ENCODE measurements around the gene MAP4K2. TPM values are rescaled to one million over a fixed set of nuclear protein-coding genes. Genes with fewer than 3 reads are reported as not detected.

Gene MAP4K2
- total RNA-seq, 3 donors from 2014 or later: 42.2 to 51.5 (median 43.7) TPM

Other genes with a start within 250 kb of the MAP4K2 start
- gene SLC22A11, start 247.3 kb downstream of the MAP4K2 start, total RNA-seq: not detected
- gene SLC22A12, start 212.0 kb downstream of the MAP4K2 start, total RNA-seq: not detected
- gene NRXN2, start 80.0 kb downstream of the MAP4K2 start, total RNA-seq: 1 to 10 TPM in 1 of 3 donors, under 1 TPM in 2; 0.16 to 1.0 (median 0.71) TPM
- 1 to 10 TPM; 2.6 to 3.7 (median 2.9) TPM for gene RASGRP2, start 59.1 kb downstream of the MAP4K2 start, total RNA-seq
- 1 to 10 TPM; 1.7 to 2.7 (median 2.1) TPM for gene PYGM, start 43.2 kb downstream of the MAP4K2 start, total RNA-seq
- gene SF1, start 24.7 kb downstream of the MAP4K2 start, total RNA-seq: 100 to 1,000 TPM; 549 to 586 (median 553) TPM
- gene MEN1, start 7.3 kb upstream of the MAP4K2 start, total RNA-seq: 10 to 100 TPM; 50.7 to 61.2 (median 53.6) TPM
- gene CDC42BPG, start 41.4 kb upstream of the MAP4K2 start, total RNA-seq: under 1 TPM; 0.13 to 0.33 (median 0.18) TPM
- 100 to 1,000 TPM in 2 of 3 donors, 10 to 100 TPM in 1; 86.3 to 121 (median 108) TPM for gene EHD1, start 75.4 kb upstream of the MAP4K2 start, total RNA-seq
- gene ATG2A, start 114.0 kb upstream of the MAP4K2 start, total RNA-seq: 10 to 100 TPM; 20.6 to 24.1 (median 21.7) TPM
- gene PPP2R5B, start 121.5 kb upstream of the MAP4K2 start, total RNA-seq: 1 to 10 TPM; 6.9 to 8.2 (median 7.9) TPM
- gene GPHA2, start 132.7 kb upstream of the MAP4K2 start, total RNA-seq: not detected
- not detected for gene MAJIN, start 168.9 kb upstream of the MAP4K2 start, total RNA-seq
- gene BATF2, start 193.8 kb upstream of the MAP4K2 start, total RNA-seq: under 1 TPM in 1 of 3 donors, not detected in 2; 0.33 TPM
- 100 to 1,000 TPM in 2 of 3 donors, 10 to 100 TPM in 1; 84.9 to 104 (median 104) TPM for gene ARL2, start 210.9 kb upstream of the MAP4K2 start, total RNA-seq
- gene SNX15, start 224.2 kb upstream of the MAP4K2 start, total RNA-seq: 10 to 100 TPM; 11.5 to 13.5 (median 12.5) TPM
- gene SAC3D1, start 238.0 kb upstream of the MAP4K2 start, total RNA-seq: 10 to 100 TPM; 12.5 to 19.1 (median 15.2) TPM